ENCODE measurements around the gene PARP8.

PARP8 gene

GRCh38 chr5:50855001-50855400 is 188.6 kb downstream of the PARP8 start:
- DNase-seq: no peak

- no peak for DNase-seq
These were observed 190.1 kb downstream of the PARP8 start for GRCh38 chr5:50856401-50857119.

GRCh38 chr5:50863534-50864170 is 197.2 kb downstream of the PARP8 start:
- DNase-seq: no peak

- DNase-seq: no peak
These were observed 198.0 kb downstream of the PARP8 start for GRCh38 chr5:50864466-50864865.

GRCh38 chr5:50866415-50866814 is 200.0 kb downstream of the PARP8 start:
- no peak for DNase-seq

- no peak for DNase-seq
These were observed 200.7 kb downstream of the PARP8 start for GRCh38 chr5:50867140-50867539.

GRCh38 chr5:50873595-50874277 is 207.3 kb downstream of the PARP8 start:
- no peak for DNase-seq

GRCh38 chr5:50874306-50875001 is 208.0 kb downstream of the PARP8 start:
- no peak for DNase-seq

GRCh38 chr5:50875002-50875344 is 208.5 kb downstream of the PARP8 start:
- DNase-seq: no peak

- no peak for DNase-seq
These were observed 212.0 kb downstream of the PARP8 start for GRCh38 chr5:50878470-50878869.

GRCh38 chr5:50881407-50881806 is 215.0 kb downstream of the PARP8 start:
- no peak for DNase-seq

GRCh38 chr5:50886657-50887345 is 220.4 kb downstream of the PARP8 start:
- DNase-seq: no peak

GRCh38 chr5:50887889-50888633 is 221.6 kb downstream of the PARP8 start:
- DNase-seq: no peak

- DNase-seq: no peak
These were observed 222.3 kb downstream of the PARP8 start for GRCh38 chr5:50888751-50889150.

GRCh38 chr5:50889790-50890189 is 223.4 kb downstream of the PARP8 start:
- no peak for DNase-seq
